A673 (cell line): ENCODE results near the gene SGSM2.

Experiments
- EZH2 ChIP-seq: fragments of 200-600 bp; sonication (generic); IDR thresholded peaks from 2 replicates; pipeline ENCODE4 v1.6.1; 2017; ENCODE audit warnings: borderline replicate concordance, low read depth, mild to moderate bottlenecking, mixed read lengths, antibody characterized with exemption, low read length; ENCODE audit not compliant: poor library complexity, severe bottlenecking
- TF ChIP-seq, protein P1 (sequence below): fragments of 300-800, 200-600 bp; sonication (generic); conservative IDR thresholded peaks from 2 replicates; pipeline ENCODE4 v1.5.1; 2017; ENCODE audit warnings: low read depth, mild to moderate bottlenecking, antibody characterized with exemption, low read length, moderate library complexity, mixed read lengths

DNA sequence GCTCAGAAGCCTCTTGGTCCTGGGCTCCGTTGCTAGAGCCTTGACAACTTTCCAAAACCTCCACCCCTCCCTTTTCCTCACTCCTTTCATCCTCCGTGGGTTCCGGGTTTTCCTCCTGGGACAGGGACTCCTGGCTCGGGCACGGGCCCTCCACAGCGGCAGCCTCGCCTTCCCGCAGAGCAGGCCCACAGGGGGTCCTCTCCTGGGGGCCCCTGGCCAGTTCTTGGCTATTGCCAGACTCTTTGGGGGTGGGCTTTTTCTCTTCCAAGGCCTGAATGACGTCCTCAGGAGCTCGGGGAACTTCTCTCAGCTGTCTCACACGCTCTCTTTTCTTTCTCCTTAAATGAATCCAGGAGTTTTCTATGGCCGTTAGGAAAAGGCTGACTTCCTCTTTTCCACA, 82.9 kb downstream of the SGSM2 start:
- TF ChIP-seq, protein P1, sequence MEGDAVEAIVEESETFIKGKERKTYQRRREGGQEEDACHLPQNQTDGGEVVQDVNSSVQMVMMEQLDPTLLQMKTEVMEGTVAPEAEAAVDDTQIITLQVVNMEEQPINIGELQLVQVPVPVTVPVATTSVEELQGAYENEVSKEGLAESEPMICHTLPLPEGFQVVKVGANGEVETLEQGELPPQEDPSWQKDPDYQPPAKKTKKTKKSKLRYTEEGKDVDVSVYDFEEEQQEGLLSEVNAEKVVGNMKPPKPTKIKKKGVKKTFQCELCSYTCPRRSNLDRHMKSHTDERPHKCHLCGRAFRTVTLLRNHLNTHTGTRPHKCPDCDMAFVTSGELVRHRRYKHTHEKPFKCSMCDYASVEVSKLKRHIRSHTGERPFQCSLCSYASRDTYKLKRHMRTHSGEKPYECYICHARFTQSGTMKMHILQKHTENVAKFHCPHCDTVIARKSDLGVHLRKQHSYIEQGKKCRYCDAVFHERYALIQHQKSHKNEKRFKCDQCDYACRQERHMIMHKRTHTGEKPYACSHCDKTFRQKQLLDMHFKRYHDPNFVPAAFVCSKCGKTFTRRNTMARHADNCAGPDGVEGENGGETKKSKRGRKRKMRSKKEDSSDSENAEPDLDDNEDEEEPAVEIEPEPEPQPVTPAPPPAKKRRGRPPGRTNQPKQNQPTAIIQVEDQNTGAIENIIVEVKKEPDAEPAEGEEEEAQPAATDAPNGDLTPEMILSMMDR: no peak
- TF ChIP-seq EZH2: no peak
